ENCODE results near the gene DNASE1L1.

DNA sequence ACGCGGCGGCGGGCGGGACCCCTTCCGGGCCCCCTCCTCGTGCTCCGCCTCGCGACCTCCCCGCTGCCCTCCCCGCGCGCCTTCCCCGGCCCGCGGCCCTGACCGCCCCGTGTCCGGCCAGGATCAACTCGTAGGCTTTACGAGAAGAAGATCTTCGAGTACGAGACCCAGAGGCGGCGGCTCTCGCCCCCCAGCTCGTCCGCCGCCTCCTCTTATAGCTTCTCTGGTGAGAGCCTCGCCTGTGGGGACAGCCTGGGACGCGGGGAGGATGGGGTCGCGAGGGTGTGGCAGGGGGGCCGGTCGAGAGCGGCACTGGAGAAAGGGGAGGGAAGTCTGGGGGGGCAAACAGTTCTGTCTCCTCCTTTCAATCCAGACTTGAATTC lies 29.5 kb downstream of the DNASE1L1 start:
- TF ChIP-seq POLR2A (IDR thresholded peaks at IDR 0.05) (no peak), POLR2AphosphoS5 (IDR thresholded peaks at IDR 0.05) (no peak)
- TF ChIP-seq, protein P1, sequence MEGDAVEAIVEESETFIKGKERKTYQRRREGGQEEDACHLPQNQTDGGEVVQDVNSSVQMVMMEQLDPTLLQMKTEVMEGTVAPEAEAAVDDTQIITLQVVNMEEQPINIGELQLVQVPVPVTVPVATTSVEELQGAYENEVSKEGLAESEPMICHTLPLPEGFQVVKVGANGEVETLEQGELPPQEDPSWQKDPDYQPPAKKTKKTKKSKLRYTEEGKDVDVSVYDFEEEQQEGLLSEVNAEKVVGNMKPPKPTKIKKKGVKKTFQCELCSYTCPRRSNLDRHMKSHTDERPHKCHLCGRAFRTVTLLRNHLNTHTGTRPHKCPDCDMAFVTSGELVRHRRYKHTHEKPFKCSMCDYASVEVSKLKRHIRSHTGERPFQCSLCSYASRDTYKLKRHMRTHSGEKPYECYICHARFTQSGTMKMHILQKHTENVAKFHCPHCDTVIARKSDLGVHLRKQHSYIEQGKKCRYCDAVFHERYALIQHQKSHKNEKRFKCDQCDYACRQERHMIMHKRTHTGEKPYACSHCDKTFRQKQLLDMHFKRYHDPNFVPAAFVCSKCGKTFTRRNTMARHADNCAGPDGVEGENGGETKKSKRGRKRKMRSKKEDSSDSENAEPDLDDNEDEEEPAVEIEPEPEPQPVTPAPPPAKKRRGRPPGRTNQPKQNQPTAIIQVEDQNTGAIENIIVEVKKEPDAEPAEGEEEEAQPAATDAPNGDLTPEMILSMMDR (IDR thresholded peaks at IDR 0.05), result no peak

Data from transverse colon (tissue), 4 donors.